Lung (tissue), 12 donors: Measurements from ENCODE around the gene SMARCE1. TPM values are rescaled to one million over a fixed set of nuclear protein-coding genes. Genes with fewer than 3 reads are reported as not detected.
A peak's percentile ranks its signal among the peaks of the same experiment; 100 is the strongest.

ENCODE experiments used
- ATAC-seq: fragments of 200-7000 bp; cut with Tn5 transposase; one replicate; pipeline ENCODE4 v1.9.1; 2020; ENCODE audit warnings: moderate number of reproducible peaks; ENCODE audit not compliant: insufficient read depth, low FRiP score
- DNase-seq, 3 donors: peaks; one replicate each; pipeline ENCODE4 v3.0.0-alpha.2; 2013 to 2017
- H3K27ac ChIP-seq, 2 donors: one replicate each; pipeline ENCODE4 v1.5.1; 2013; ENCODE audit warnings: mild to moderate bottlenecking in 2 of 2, moderate library complexity in 2 of 2, control low read depth in 1 of 2, inconsistent platforms in 1 of 2, low read depth in 1 of 2, low read length in 1 of 2
- H3K27me3 ChIP-seq, 3 donors: one replicate each; pipeline ENCODE4 v1.5.1; 2013; ENCODE audit warnings: low read length in 2 of 3; ENCODE audit not compliant: control insufficient read depth in 3 of 3, insufficient read depth in 3 of 3
- H3K36me3 ChIP-seq, 4 donors: one replicate each; pipeline ENCODE4 v1.5.1; 2013; ENCODE audit warnings: low read length in 4 of 4, mild to moderate bottlenecking in 1 of 4, moderate library complexity in 1 of 4; ENCODE audit not compliant: control insufficient read depth in 4 of 4, insufficient read depth in 4 of 4
- H3K4me1 ChIP-seq, 5 donors: one replicate each; pipeline ENCODE4 v1.5.1; 2013; ENCODE audit warnings: low read length in 5 of 5, mild to moderate bottlenecking in 2 of 5, moderate library complexity in 1 of 5; ENCODE audit not compliant: control insufficient read depth in 5 of 5, insufficient read depth in 5 of 5
- H3K4me3 ChIP-seq: one replicate; pipeline ENCODE4 v1.5.1; 2013; ENCODE audit warnings: mild to moderate bottlenecking, control low read depth, moderate library complexity
- H3K9ac ChIP-seq, 2 donors: one replicate each; pipeline ENCODE4 v1.5.1; 2013; ENCODE audit warnings: low read length in 2 of 2, control low read depth in 1 of 2; ENCODE audit not compliant: insufficient read depth in 1 of 2
- H3K9me3 ChIP-seq, 4 donors: one replicate each; pipeline ENCODE4 v1.5.1; 2013; ENCODE audit warnings: low read length in 3 of 4, mild to moderate bottlenecking in 1 of 4, moderate library complexity in 1 of 4; ENCODE audit not compliant: control insufficient read depth in 4 of 4, insufficient read depth in 3 of 4
- CTCF ChIP-seq: IDR thresholded peaks from 2 replicates; pipeline ENCODE4 v1.5.1; 2012; ENCODE audit warnings: mild to moderate bottlenecking; ENCODE audit errors: control extremely low read depth, extremely low read depth
- WGBS, 2 donors: extraction: QIAGEN DNeasy Blood & Tissue Kit; methylation state at CpG; one replicate each; pipeline ENCODE4 v1.1.7; 2013; 5-methylcytosine and 5-hydroxymethylcytosine counted together
- polyA plus RNA-seq, 2 donors: library from polyadenylated mRNA; stranded (reverse); fragments of 200-250 nt; gene quantifications; one replicate each; pipeline ENCODE4 v1.2.1, GENCODE V29; 2013
- total RNA-seq, 2 donors: library from RNA; depleted of rRNA in 1 of 2; stranded (reverse); fragments of >200 nt in 1 of 2; gene quantifications; one replicate each; pipeline ENCODE4 v1.2.1, GENCODE V29; 2014 to 2021
- donor health status: control.
- donor health status: control.
- donor health status: Bipolar disorder and iron deficiency.
- donor health status: healthy.
- donor health status: DM: yes; HTN: yes; CAD: no.

The SMARCE1 gene
- total and polyA plus RNA-seq, 4 donors: 55.2 to 137 (median 67.3) TPM

GRCh38 chr17:40645943-40646342 is 1.7 kb downstream of the SMARCE1 start:
- peak overlapping the region; percentile 14 to 99 for H3K9ac ChIP-seq

GRCh38 chr17:40645291-40645690 is 2.3 kb downstream of the SMARCE1 start:
- no peak overlapping the region for H3K4me3 ChIP-seq
- ATAC-seq (no peak), DNase-seq (no peak)
- H3K9ac ChIP-seq: peak overlapping the region; percentile 3 to 47
- no peaks in the 10 kb centered on the region for H3K27me3 ChIP-seq
- no peak for TF ChIP-seq CTCF
- peaks cover 2 to 32% (median 16%) of the 10 kb centered on the region in 4 donors for H3K36me3 ChIP-seq
- no peak overlapping the region for H3K27ac ChIP-seq
- H3K4me1 ChIP-seq: peaks cover 4 to 28% (median 9%) of the 10 kb centered on the region in 5 donors
- no peaks in the 10 kb centered on the region for H3K9me3 ChIP-seq

More at GRCh38 chr17:40645943-40646342, 1.7 kb downstream of the SMARCE1 start:
- no peak for ATAC-seq
- Histone ChIP-seq H3K27ac (no peak overlapping the region), H3K9me3 (no peaks in the 10 kb centered on the region), H3K4me1 (peaks cover 4 to 28% (median 9%) of the 10 kb centered on the region in 5 donors), H3K36me3 (peaks cover 2 to 25% (median 13%) of the 10 kb centered on the region in 4 donors), H3K27me3 (no peaks in the 10 kb centered on the region), H3K4me3 (no peak overlapping the region)
- no peak for DNase-seq
- WGBS, 2 donors: 61 to 72% methylated on average over 2 of the region's 2 CpGs
- no peak for TF ChIP-seq CTCF

- no peak for DNase-seq
Observed at GRCh38 chr17:40637931-40638330, 9.7 kb downstream of the SMARCE1 start.

More at GRCh38 chr17:40637931-40638330, 9.7 kb downstream of the SMARCE1 start:
- Histone ChIP-seq H3K4me1 (peaks cover 0 to 3% (median 0%) of the 10 kb centered on the region in 5 donors), H3K9ac (no peak overlapping the region), H3K27me3 (no peaks in the 10 kb centered on the region), H3K27ac (no peak overlapping the region), H3K36me3 (peaks cover 17 to 44% (median 37%) of the 10 kb centered on the region in 4 donors), H3K4me3 (no peak overlapping the region), H3K9me3 (no peaks in the 10 kb centered on the region)
- no peak for TF ChIP-seq CTCF
- ATAC-seq: no peak
- 71 to 83% methylated on average over 2 of the region's 2 CpGs for WGBS, 2 donors
